HEK293 (cell line): ENCODE data around the gene LHX2.
A peak's percentile ranks its signal among the peaks of the same experiment; 100 is the strongest.

ENCODE experiments used
- CTCF ChIA-PET: fragments of 350-600 bp; formaldehyde crosslinking; extraction: SDS; loops from one replicate; lab custom pipeline; 2021; ENCODE audit warnings: antibody characterized with exemption; lab: Yijun Ruan, JAX
- POLR2A ChIA-PET: fragments of 300-600 bp; formaldehyde crosslinking; extraction: SDS; loops from one replicate; lab custom pipeline; 2020; ENCODE audit warnings: antibody characterized with exemption, inconsistent platforms; lab: Yijun Ruan, JAX
- H3K27ac ChIP-seq: fragments of 200-500 bp; sonication (Bioruptor generic); 2 replicates; pipeline ENCODE4 v1.5.1; 2014; ENCODE audit warnings: low read depth, low read length, control low read depth, inconsistent platforms; ENCODE audit errors: extremely low read depth
- H3K36me3 ChIP-seq, 2 experiments: fragments of 200-500 bp in 1 of 2; sonication (Bioruptor generic) in 1 of 2; 1 replicate in 1 of 2; 2 replicates in 1 of 2; pipeline ENCODE4 v1.5.1; 2014 to 2017; ENCODE audit warnings: inconsistent platforms in 2 of 2, low read length in 2 of 2; ENCODE audit not compliant: control insufficient read depth in 2 of 2, insufficient read depth in 1 of 2
- H3K4me1 ChIP-seq: fragments of 200-500 bp; sonication (Bioruptor generic); 2 replicates; pipeline ENCODE4 v1.5.1; 2014; ENCODE audit warnings: mild to moderate bottlenecking, low read length, inconsistent platforms; ENCODE audit not compliant: control insufficient read depth, insufficient read depth
- H3K4me3 ChIP-seq: 2 replicates; pipeline ENCODE4 v1.5.1; 2011; ENCODE audit warnings: low read depth, mild to moderate bottlenecking, control low read depth, low read length, moderate library complexity
- H3K9me3 ChIP-seq: fragments of 200-500 bp; sonication (Bioruptor generic); 2 replicates; pipeline ENCODE4 v1.5.1; 2014; ENCODE audit warnings: low read depth, low read length, inconsistent platforms; ENCODE audit not compliant: control insufficient read depth, insufficient read depth
- GLI2 ChIP-seq: fragments of 450-650 bp; formaldehyde crosslinking; IDR thresholded peaks from 2 replicates; pipeline ENCODE4; 2017; ENCODE audit warnings: missing biosample characterization, missing genetic modification characterization, low read depth, borderline replicate concordance
- GLIS1 ChIP-seq: fragments of 450-650 bp; formaldehyde crosslinking; IDR thresholded peaks from 2 replicates; pipeline ENCODE4 v1.5.1; 2016; ENCODE audit warnings: missing biosample characterization, missing genetic modification characterization
- YY1 ChIP-seq: fragments of 450-650 bp; formaldehyde crosslinking; IDR thresholded peaks from 2 replicates; pipeline ENCODE4 v1.5.1; 2018; ENCODE audit warnings: missing biosample characterization, missing genetic modification characterization
- ZBTB20 ChIP-seq: fragments of 450-650 bp; formaldehyde crosslinking; IDR thresholded peaks from 2 replicates; pipeline ENCODE4 v1.5.1; 2016; ENCODE audit warnings: missing biosample characterization, missing genetic modification characterization
- ZBTB48 ChIP-seq: fragments of 450-650 bp; formaldehyde crosslinking; IDR thresholded peaks from 2 replicates; pipeline ENCODE4 v1.5.1; 2016; ENCODE audit warnings: missing biosample characterization, missing genetic modification characterization
- ZBTB8A ChIP-seq: fragments of 450-650 bp; formaldehyde crosslinking; IDR thresholded peaks from 2 replicates; pipeline ENCODE4 v1.5.1; 2016; ENCODE audit warnings: missing biosample characterization, missing genetic modification characterization
- ZNF133 ChIP-seq: fragments of 450-650 bp; formaldehyde crosslinking; IDR thresholded peaks from 2 replicates; pipeline ENCODE4 v1.5.1; 2016; ENCODE audit warnings: missing biosample characterization, missing genetic modification characterization
- ZNF140 ChIP-seq: fragments of 450-650 bp; formaldehyde crosslinking; IDR thresholded peaks from 2 replicates; pipeline ENCODE4 v1.5.1; 2016; ENCODE audit warnings: missing biosample characterization, missing genetic modification characterization
- ZNF202 ChIP-seq: fragments of 450-650 bp; formaldehyde crosslinking; IDR thresholded peaks from 2 replicates; pipeline ENCODE4 v1.5.1; 2016; ENCODE audit warnings: missing biosample characterization, missing genetic modification characterization, borderline replicate concordance
- ZNF596 ChIP-seq: fragments of 450-650 bp; IDR thresholded peaks from 2 replicates; pipeline ENCODE4 v1.5.0; 2018; ENCODE audit warnings: missing biosample characterization, mild to moderate bottlenecking, missing genetic modification characterization, moderate library complexity
- ZNF600 ChIP-seq: fragments of 450-650 bp; formaldehyde crosslinking; IDR thresholded peaks from 2 replicates; pipeline ENCODE4 v1.5.1; 2016; ENCODE audit warnings: missing biosample characterization, missing genetic modification characterization
- ZNF660 ChIP-seq: fragments of 450-650 bp; IDR thresholded peaks from 2 replicates; pipeline ENCODE4 v1.5.1; 2018; ENCODE audit warnings: missing biosample characterization, mild to moderate bottlenecking, missing genetic modification characterization
- ZNF76 ChIP-seq: fragments of 450-650 bp; formaldehyde crosslinking; IDR thresholded peaks from 2 replicates; pipeline ENCODE4; 2016; ENCODE audit warnings: low read depth, missing biosample characterization, missing genetic modification characterization, borderline replicate concordance
- ZNF768 ChIP-seq: fragments of 450-650 bp; formaldehyde crosslinking; IDR thresholded peaks from 2 replicates; pipeline ENCODE4 v1.5.1; 2018; ENCODE audit warnings: missing biosample characterization, mild to moderate bottlenecking, missing genetic modification characterization
- ZNF830 ChIP-seq: fragments of 450-650 bp; IDR thresholded peaks from 2 replicates; pipeline ENCODE4 v1.5.0; 2018; ENCODE audit warnings: missing biosample characterization, missing genetic modification characterization, low read depth, mild to moderate bottlenecking, moderate library complexity
- ZXDB ChIP-seq: fragments of 450-650 bp; formaldehyde crosslinking; IDR thresholded peaks from 2 replicates; pipeline ENCODE4 v1.5.1; 2016; ENCODE audit warnings: missing biosample characterization, missing genetic modification characterization
- TF ChIP-seq, protein P1 (sequence below): sonication (generic); formaldehyde crosslinking; IDR thresholded peaks from 2 replicates; pipeline ENCODE4 v1.8.1; 2022; ENCODE audit warnings: mild to moderate bottlenecking, moderate library complexity, missing genetic modification reagents
- TF ChIP-seq, protein P2 (sequence below): fragments of 450-650 bp; formaldehyde crosslinking; conservative IDR thresholded peaks from 2 replicates; pipeline ENCODE4 v1.5.1; 2016; ENCODE audit warnings: low read depth, missing biosample characterization, missing genetic modification characterization
- TF ChIP-seq, protein P3 (sequence below): fragments of 450-650 bp; formaldehyde crosslinking; IDR thresholded peaks from 2 replicates; pipeline ENCODE4 v1.5.1; 2016; ENCODE audit warnings: missing biosample characterization, missing genetic modification characterization
- TF ChIP-seq, protein P4 (sequence below): fragments of 450-650 bp; formaldehyde crosslinking; IDR thresholded peaks from 2 replicates; pipeline ENCODE4 v1.5.1; 2016; ENCODE audit warnings: missing biosample characterization, missing genetic modification characterization
- TF ChIP-seq, protein P5 (sequence below): fragments of 450-650 bp; formaldehyde crosslinking; optimal IDR thresholded peaks from 2 replicates; pipeline ENCODE3; 2016; ENCODE audit warnings: missing biosample characterization, mild to moderate bottlenecking, missing genetic modification characterization
- TF ChIP-seq, protein P6 (sequence below): fragments of 450-650 bp; formaldehyde crosslinking; IDR thresholded peaks from 2 replicates; pipeline ENCODE4 v1.5.1; 2016; ENCODE audit warnings: missing biosample characterization, missing genetic modification characterization

The LHX2 gene

DNA sequence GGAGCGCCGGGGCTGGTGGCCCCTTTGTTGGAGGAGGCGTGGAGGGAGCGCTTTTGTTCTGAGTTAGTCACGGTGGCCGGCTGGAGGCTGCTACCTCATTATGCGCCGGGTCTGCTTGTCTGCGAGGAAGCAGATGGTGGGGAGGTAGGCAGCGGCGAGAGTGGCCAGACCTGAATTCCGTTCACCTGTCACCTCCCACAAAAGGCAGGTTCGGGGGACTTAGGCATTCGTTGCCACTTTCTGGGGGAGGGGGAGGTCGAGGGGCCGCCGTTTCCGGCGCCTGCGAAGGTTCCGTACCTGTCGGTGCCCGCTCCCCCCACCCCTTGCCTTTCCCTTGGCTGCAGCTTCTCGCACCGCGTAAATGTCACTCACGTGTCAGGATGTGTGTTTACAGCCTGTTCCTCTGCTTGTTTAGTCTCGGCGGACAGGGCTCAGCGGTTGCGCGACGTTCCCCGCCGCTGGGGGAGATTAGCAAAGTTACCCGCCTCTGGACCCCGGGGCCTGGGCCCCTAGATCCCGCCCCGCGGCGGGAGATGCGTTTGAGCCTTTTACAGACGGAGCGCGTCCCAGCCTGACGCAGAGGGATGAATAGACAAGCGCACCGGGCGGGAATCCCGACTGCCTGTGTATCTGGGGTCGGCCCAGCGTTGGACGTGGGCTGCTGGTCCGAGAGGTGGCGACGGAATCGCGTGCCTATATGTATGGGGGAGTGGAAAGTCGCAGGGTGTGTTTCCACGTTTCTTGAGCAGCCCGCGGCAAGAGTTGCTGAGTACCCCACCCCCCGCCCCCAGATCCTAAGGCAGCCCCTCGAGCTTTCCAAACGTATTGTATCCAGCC, 2.7 kb upstream of the LHX2 start:
- H3K27ac ChIP-seq: peak overlapping the region; percentile 71; the same call in 1 of the 2 replicates
- TF ChIP-seq ZBTB48 (peak; percentile 97), GLI2 (tag by site-specific recombination) (no peak), ZBTB20 (peak; percentile 49; the same call in 1 of the 2 replicates), ZNF600 (peak; percentile 44; the same call in 1 of the 2 replicates), ZBTB8A (peak; percentile 50), ZNF596 (tag by site-specific recombination) (no peak), GLIS1 (peak; percentile 37; the same call in 1 of the 2 replicates), ZNF768 (tag by site-specific recombination) (no peak), ZNF140 (tag by site-specific recombination) (no peak), ZNF202 (tag by site-specific recombination) (no peak), ZNF133 (no peak), YY1 (no peak), ZXDB (tag by site-specific recombination) (0 out of 2 replicates have a peak, but pooled peaks have one; percentile 35), ZNF830 (tag by site-specific recombination) (no peak), ZNF76 (tag by site-specific recombination) (peak; percentile 17; the same call in 1 of the 2 replicates), ZNF660 (tag by site-specific recombination) (0 out of 2 replicates have a peak, but pooled peaks have one; percentile 5)
- TF ChIP-seq, protein P1, sequence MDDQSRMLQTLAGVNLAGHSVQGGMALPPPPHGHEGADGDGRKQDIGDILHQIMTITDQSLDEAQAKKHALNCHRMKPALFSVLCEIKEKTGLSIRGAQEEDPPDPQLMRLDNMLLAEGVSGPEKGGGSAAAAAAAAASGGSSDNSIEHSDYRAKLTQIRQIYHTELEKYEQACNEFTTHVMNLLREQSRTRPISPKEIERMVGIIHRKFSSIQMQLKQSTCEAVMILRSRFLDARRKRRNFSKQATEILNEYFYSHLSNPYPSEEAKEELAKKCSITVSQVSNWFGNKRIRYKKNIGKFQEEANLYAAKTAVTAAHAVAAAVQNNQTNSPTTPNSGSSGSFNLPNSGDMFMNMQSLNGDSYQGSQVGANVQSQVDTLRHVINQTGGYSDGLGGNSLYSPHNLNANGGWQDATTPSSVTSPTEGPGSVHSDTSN (CRISPR knock-in tag): peak; percentile 39; the same call in 1 of the 2 replicates
- TF ChIP-seq, protein P2, sequence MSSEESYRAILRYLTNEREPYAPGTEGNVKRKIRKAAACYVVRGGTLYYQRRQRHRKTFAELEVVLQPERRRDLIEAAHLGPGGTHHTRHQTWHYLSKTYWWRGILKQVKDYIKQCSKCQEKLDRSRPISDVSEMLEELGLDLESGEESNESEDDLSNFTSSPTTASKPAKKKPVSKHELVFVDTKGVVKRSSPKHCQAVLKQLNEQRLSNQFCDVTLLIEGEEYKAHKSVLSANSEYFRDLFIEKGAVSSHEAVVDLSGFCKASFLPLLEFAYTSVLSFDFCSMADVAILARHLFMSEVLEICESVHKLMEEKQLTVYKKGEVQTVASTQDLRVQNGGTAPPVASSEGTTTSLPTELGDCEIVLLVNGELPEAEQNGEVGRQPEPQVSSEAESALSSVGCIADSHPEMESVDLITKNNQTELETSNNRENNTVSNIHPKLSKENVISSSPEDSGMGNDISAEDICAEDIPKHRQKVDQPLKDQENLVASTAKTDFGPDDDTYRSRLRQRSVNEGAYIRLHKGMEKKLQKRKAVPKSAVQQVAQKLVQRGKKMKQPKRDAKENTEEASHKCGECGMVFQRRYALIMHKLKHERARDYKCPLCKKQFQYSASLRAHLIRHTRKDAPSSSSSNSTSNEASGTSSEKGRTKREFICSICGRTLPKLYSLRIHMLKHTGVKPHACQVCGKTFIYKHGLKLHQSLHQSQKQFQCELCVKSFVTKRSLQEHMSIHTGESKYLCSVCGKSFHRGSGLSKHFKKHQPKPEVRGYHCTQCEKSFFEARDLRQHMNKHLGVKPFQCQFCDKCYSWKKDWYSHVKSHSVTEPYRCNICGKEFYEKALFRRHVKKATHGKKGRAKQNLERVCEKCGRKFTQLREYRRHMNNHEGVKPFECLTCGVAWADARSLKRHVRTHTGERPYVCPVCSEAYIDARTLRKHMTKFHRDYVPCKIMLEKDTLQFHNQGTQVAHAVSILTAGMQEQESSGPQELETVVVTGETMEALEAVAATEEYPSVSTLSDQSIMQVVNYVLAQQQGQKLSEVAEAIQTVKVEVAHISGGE (tag by site-specific recombination): peak; percentile 58
- TF ChIP-seq, protein P3, sequence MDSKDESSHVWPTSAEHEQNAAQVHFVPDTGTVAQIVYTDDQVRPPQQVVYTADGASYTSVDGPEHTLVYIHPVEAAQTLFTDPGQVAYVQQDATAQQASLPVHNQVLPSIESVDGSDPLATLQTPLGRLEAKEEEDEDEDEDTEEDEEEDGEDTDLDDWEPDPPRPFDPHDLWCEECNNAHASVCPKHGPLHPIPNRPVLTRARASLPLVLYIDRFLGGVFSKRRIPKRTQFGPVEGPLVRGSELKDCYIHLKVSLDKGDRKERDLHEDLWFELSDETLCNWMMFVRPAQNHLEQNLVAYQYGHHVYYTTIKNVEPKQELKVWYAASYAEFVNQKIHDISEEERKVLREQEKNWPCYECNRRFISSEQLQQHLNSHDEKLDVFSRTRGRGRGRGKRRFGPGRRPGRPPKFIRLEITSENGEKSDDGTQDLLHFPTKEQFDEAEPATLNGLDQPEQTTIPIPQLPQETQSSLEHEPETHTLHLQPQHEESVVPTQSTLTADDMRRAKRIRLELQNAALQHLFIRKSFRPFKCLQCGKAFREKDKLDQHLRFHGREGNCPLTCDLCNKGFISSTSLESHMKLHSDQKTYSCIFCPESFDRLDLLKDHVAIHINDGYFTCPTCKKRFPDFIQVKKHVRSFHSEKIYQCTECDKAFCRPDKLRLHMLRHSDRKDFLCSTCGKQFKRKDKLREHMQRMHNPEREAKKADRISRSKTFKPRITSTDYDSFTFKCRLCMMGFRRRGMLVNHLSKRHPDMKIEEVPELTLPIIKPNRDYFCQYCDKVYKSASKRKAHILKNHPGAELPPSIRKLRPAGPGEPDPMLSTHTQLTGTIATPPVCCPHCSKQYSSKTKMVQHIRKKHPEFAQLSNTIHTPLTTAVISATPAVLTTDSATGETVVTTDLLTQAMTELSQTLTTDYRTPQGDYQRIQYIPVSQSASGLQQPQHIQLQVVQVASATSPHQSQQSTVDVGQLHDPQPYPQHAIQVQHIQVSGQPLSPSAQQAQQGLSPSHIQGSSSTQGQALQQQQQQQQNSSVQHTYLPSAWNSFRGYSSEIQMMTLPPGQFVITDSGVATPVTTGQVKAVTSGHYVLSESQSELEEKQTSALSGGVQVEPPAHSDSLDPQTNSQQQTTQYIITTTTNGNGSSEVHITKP (tag by site-specific recombination): peak; percentile 75
- TF ChIP-seq, protein P4, sequence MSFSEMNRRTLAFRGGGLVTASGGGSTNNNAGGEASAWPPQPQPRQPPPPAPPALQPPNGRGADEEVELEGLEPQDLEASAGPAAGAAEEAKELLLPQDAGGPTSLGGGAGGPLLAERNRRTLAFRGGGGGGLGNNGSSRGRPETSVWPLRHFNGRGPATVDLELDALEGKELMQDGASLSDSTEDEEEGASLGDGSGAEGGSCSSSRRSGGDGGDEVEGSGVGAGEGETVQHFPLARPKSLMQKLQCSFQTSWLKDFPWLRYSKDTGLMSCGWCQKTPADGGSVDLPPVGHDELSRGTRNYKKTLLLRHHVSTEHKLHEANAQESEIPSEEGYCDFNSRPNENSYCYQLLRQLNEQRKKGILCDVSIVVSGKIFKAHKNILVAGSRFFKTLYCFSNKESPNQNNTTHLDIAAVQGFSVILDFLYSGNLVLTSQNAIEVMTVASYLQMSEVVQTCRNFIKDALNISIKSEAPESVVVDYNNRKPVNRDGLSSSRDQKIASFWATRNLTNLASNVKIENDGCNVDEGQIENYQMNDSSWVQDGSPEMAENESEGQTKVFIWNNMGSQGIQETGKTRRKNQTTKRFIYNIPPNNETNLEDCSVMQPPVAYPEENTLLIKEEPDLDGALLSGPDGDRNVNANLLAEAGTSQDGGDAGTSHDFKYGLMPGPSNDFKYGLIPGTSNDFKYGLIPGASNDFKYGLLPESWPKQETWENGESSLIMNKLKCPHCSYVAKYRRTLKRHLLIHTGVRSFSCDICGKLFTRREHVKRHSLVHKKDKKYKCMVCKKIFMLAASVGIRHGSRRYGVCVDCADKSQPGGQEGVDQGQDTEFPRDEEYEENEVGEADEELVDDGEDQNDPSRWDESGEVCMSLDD (tag by site-specific recombination): peak; percentile 50; the same call in 1 of the 2 replicates
- TF ChIP-seq, protein P5, sequence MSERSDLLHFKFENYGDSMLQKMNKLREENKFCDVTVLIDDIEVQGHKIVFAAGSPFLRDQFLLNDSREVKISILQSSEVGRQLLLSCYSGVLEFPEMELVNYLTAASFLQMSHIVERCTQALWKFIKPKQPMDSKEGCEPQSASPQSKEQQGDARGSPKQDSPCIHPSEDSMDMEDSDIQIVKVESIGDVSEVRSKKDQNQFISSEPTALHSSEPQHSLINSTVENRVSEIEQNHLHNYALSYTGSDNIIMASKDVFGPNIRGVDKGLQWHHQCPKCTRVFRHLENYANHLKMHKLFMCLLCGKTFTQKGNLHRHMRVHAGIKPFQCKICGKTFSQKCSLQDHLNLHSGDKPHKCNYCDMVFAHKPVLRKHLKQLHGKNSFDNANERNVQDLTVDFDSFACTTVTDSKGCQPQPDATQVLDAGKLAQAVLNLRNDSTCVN (tag by site-specific recombination): peak; percentile 46
- TF ChIP-seq, protein P6, sequence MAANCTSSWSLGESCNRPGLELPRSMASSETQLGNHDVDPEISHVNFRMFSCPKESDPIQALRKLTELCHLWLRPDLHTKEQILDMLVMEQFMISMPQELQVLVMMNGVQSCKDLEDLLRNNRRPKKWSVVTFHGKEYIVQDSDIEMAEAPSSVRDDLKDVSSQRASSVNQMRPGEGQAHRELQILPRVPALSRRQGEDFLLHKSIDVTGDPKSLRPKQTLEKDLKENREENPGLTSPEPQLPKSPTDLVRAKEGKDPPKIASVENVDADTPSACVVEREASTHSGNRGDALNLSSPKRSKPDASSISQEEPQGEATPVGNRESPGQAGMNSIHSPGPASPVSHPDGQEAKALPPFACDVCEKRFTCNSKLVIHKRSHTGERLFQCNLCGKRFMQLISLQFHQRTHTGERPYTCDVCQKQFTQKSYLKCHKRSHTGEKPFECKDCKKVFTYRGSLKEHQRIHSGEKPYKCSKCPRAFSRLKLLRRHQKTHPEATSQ (tag by site-specific recombination): no peak

More for the DNA sequence above, 2.7 kb upstream of the LHX2 start:
- no peaks in the 10 kb centered on the region for H3K9me3 ChIP-seq
- peak overlapping the region; percentile 49 for H3K4me3 ChIP-seq
- POLR2A ChIA-PET: no interaction called here
- H3K36me3 ChIP-seq: no peaks in the 10 kb centered on the region
- CTCF ChIA-PET: interaction anchor here (0.7 kb wide), 1 partner anchor 33 kb away, joined by 4 read pairs; no protein-coding TSS in a partner anchor
- H3K4me1 ChIP-seq: peaks cover 41% of the 10 kb centered on the region
